ENCODE data around the gene COMTD1.

GRCh38 chr10:75238182-75239095, 2.7 kb upstream of the COMTD1 start:
- TF ChIP-seq CTCF (conservative IDR thresholded peaks at IDR 0.05; ENCODE audit: low read length) (no peak), EZH2phosphoT487 (IDR thresholded peaks at IDR 0.05; ENCODE audit: borderline replicate concordance, low read depth, low read length) (no peak)
